Measurements from ENCODE around the gene GSDME.

GSDME gene

DNA sequence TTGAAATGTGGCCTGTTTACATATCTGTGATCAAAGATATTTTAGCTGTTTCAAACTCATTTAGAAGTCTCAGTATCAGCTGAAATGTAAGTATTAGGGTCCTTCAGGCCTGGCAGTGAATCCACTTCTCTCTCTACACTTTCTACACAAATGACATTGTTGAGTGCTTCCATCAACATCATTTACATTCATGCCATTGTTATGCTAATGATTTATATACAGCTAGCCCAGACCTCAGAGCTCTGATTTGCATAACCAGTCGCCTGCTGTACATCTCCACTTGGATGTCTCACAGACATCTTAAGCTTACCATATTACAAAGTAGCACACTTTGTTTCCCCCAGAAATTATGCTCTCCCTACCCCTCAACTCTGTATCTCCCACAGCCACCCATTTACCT is 71.6 kb downstream of the GSDME start:
- TF ChIP-seq ZBTB7A (IDR thresholded peaks at IDR 0.05; ENCODE audit: low read depth) (no peak), RAD21 (IDR thresholded peaks at IDR 0.05; ENCODE audit: low read depth) (no peak), EGR1 (IDR thresholded peaks at IDR 0.05) (no peak), CEBPB (IDR thresholded peaks at IDR 0.05) (no peak), TEAD4 (IDR thresholded peaks at IDR 0.05) (no peak), FOXM1 (IDR thresholded peaks at IDR 0.05; ENCODE audit: borderline replicate concordance, low read depth) (no peak)
- TF ChIP-seq, protein P1, sequence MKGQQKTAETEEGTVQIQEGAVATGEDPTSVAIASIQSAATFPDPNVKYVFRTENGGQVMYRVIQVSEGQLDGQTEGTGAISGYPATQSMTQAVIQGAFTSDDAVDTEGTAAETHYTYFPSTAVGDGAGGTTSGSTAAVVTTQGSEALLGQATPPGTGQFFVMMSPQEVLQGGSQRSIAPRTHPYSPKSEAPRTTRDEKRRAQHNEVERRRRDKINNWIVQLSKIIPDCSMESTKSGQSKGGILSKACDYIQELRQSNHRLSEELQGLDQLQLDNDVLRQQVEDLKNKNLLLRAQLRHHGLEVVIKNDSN (IDR thresholded peaks at IDR 0.05): no peak
- TF ChIP-seq, protein P2, sequence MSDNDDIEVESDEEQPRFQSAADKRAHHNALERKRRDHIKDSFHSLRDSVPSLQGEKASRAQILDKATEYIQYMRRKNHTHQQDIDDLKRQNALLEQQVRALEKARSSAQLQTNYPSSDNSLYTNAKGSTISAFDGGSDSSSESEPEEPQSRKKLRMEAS (IDR thresholded peaks at IDR 0.05): no peak

DNA sequence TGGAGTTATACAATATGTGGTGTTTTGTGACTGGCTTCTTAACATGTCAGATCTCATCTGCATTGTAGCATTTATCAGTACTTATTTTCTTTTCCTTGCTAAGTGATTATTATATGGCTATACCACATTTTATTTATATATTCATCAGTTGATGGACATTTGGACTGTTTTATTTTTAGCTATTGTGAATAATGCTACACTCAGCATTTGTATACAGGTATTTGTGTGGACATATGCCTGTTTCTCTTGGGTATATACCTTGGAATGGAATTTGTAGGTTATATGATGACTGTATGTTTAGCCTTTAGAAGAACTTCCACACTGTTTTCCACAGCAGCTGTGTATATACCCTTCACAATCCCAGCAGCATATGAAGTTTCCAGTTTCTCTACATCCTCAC is 86.5 kb downstream of the GSDME start:
- TF ChIP-seq, protein P2 (IDR thresholded peaks at IDR 0.05): no peak
- TF ChIP-seq YY1 (IDR thresholded peaks at IDR 0.05; ENCODE audit: low read depth): no peak
- TF ChIP-seq, protein P3, sequence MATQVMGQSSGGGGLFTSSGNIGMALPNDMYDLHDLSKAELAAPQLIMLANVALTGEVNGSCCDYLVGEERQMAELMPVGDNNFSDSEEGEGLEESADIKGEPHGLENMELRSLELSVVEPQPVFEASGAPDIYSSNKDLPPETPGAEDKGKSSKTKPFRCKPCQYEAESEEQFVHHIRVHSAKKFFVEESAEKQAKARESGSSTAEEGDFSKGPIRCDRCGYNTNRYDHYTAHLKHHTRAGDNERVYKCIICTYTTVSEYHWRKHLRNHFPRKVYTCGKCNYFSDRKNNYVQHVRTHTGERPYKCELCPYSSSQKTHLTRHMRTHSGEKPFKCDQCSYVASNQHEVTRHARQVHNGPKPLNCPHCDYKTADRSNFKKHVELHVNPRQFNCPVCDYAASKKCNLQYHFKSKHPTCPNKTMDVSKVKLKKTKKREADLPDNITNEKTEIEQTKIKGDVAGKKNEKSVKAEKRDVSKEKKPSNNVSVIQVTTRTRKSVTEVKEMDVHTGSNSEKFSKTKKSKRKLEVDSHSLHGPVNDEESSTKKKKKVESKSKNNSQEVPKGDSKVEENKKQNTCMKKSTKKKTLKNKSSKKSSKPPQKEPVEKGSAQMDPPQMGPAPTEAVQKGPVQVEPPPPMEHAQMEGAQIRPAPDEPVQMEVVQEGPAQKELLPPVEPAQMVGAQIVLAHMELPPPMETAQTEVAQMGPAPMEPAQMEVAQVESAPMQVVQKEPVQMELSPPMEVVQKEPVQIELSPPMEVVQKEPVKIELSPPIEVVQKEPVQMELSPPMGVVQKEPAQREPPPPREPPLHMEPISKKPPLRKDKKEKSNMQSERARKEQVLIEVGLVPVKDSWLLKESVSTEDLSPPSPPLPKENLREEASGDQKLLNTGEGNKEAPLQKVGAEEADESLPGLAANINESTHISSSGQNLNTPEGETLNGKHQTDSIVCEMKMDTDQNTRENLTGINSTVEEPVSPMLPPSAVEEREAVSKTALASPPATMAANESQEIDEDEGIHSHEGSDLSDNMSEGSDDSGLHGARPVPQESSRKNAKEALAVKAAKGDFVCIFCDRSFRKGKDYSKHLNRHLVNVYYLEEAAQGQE (IDR thresholded peaks at IDR 0.05; ENCODE audit: low read depth): no peak
- TF ChIP-seq, protein P1 (IDR thresholded peaks at IDR 0.05): no peak
- TF ChIP-seq CREB1 (IDR thresholded peaks at IDR 0.05; ENCODE audit: low read depth): no peak
- no peak for TF ChIP-seq NFIC (IDR thresholded peaks at IDR 0.05)
- no peak for TF ChIP-seq FOXM1 (IDR thresholded peaks at IDR 0.05; ENCODE audit: borderline replicate concordance, low read depth)
- TF ChIP-seq CEBPB (IDR thresholded peaks at IDR 0.05): no peak

DNA sequence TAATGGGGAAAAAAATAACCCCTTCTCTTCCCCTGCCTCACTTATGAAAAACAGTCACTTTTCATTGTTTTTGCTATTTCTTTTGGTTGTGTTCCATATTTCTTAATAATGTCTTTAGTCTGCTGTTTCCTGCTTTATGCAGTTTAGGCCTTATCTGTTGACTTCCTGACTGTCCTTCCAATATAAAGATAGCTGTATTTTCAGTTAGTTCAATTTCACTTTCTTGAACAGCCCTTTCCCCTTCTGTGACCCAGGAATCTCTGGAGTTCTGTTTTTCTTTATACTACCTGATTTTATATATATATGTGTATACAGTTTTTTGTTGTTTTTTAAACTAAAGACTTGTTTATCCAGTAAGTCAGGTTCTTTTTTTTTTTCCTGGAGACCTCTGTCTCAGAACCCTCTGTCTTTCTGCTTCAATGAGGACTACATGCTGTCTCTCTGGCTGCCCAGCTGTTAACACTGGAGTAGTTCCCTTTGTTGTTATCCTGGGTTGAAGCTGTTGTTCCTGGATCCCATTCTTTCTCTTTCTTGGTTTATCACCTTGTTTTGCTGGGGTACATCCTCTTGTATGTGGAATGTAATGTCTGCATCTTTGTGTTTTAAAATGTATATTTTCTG is 87.2 kb downstream of the GSDME start:
- no peak for TF ChIP-seq NFIC (IDR thresholded peaks at IDR 0.05)
- TF ChIP-seq CEBPB (IDR thresholded peaks at IDR 0.05): no peak
- TF ChIP-seq CREB1 (IDR thresholded peaks at IDR 0.05; ENCODE audit: low read depth): no peak
- no peak for TF ChIP-seq TAF1 (IDR thresholded peaks at IDR 0.05; ENCODE audit: low read depth)
- TF ChIP-seq RAD21 (IDR thresholded peaks at IDR 0.05; ENCODE audit: low read depth): no peak
- TF ChIP-seq, protein P1 (IDR thresholded peaks at IDR 0.05): no peak
- TF ChIP-seq TEAD4 (IDR thresholded peaks at IDR 0.05): no peak
- no peak for TF ChIP-seq FOXM1 (IDR thresholded peaks at IDR 0.05; ENCODE audit: borderline replicate concordance, low read depth)
- no peak for TF ChIP-seq TCF12 (IDR thresholded peaks at IDR 0.05; ENCODE audit: low read depth)
- TF ChIP-seq, protein P3 (IDR thresholded peaks at IDR 0.05; ENCODE audit: low read depth): no peak
- TF ChIP-seq YY1 (IDR thresholded peaks at IDR 0.05; ENCODE audit: low read depth): no peak
- TF ChIP-seq, protein P2 (IDR thresholded peaks at IDR 0.05): no peak
- TF ChIP-seq EP300 (IDR thresholded peaks at IDR 0.05; ENCODE audit: borderline replicate concordance): no peak

DNA sequence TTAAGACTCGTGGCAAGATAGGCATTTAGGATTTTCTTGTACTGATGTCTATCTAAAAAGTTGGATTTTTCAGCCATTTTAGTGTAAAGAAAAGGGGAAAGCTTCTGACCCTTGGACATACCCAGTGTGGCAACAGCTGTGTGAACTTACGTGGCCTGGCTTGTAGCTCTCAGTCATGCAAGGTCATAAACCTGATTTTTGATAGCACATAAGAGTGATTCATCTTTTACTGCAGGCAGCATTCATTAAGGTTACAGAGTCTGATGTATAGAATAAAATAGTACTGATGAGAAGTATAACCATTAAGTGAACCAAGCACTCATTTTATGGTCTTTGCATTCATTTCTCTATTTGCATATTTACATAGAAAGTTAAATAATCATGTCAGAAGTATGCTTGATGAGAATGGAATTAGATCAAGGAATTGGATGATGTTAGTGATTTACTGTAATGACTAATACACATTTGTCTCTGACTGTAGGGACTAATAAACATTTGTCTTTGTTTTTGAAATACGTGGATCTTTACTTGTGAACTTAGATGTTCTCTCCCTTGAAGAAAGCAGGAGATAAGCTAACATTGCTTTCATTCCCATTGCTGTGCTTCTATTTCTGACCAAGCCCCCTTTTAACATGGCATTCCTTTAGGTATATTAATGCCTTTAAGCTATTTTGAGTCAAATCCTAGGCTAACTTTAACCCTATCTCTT is 88.2 kb downstream of the GSDME start:
- TF ChIP-seq EP300 (IDR thresholded peaks at IDR 0.05; ENCODE audit: borderline replicate concordance): no peak

DNA sequence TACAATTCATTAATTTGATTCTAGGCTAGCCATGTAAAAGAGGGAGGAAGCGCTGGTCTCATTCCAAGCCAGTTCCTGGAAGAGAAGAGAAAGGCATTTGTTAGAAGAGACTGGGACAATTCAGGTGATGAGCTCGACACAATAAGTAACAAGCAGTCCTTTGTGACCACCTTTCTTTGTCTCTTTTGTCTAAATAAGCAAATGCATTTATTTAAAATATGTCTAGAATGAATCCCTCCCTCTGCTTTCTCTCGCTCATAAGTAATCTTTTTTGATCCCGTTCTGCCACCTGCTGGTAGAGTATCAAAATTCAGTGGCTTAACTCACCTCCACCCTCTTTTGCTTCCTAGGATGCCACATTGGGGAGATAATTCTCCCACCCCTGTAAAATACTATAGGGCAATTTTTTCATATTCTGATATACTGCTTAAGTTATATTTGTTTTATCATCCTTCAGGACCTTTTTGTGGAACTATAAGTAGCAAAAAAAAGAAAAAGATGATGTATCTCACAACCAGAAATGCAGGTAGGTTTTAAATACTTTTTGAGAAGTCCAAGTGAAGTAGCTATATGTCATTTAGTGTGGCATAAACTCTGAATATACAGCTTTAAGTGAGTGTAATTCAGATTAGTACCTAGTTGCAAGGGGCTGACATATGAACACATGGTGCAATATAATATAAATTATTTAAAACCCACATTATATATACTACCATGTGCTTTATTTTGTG is 91.5 kb downstream of the GSDME start:
- TF ChIP-seq TEAD4 (IDR thresholded peaks at IDR 0.05) (no peak), RAD21 (IDR thresholded peaks at IDR 0.05; ENCODE audit: low read depth) (peak; percentile 75)

All from Ishikawa (cell line).